Measurements from ENCODE around the gene FAM136A. TPM values are rescaled to one million over a fixed set of nuclear protein-coding genes. Genes with fewer than 3 reads are reported as not detected.

The FAM136A gene
- total RNA-seq, 1 donor from 2014 or later = 33.9 TPM

DNA sequence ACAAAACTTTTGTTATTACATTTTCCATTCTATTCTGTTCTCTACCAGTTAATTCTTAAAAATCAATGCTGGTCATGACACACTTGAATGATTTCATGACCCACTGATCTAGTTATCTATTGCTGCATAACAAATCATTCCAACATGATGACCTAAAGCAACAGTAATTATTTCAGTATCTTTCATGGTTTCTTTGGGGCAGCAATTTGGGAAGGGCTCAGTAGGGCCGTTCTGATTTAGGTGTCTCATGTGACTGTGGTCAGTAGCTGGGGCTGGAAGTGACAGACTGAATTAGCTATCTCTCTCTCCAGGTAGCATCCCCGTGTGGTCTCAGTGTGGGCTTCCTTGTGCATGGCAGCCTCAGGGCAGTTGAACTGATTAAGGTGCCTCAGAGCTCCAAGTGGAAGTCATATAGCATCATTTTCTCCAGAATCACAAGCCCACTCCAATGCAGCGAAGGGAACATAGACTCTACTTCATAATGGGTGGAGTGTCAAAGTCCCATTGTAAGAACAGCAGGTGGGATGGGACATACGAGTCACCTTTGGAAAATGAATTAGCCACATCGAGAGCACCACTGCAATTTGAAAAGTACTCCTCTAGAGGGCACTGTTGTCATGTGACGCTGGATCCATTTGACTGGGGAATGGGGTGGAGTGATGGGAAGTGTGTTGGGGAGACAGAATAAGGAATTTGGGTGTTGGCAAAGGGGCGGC, 39.1 kb upstream of the FAM136A start:
- no peak overlapping the region for H3K27ac Mint-ChIP-seq (ENCODE audit: unreplicated experiment)
- no peak overlapping the region for H3K4me3 Mint-ChIP-seq (ENCODE audit: unreplicated experiment)
- TF ChIP-seq CTCF (IDR thresholded peaks at IDR 0.05) = peak; percentile 61
- no peaks in the 10 kb centered on the region for H3K9me3 Mint-ChIP-seq (ENCODE audit: unreplicated experiment)
- H3K36me3 Mint-ChIP-seq (ENCODE audit: unreplicated experiment) = no peaks in the 10 kb centered on the region
- H3K27me3 Mint-ChIP-seq (ENCODE audit: unreplicated experiment) = peaks cover 38% of the 10 kb centered on the region
- no peak for DNase-seq (ENCODE audit: extremely low spot score, unreplicated experiment)
- no peaks in the 10 kb centered on the region for H3K4me1 Mint-ChIP-seq (ENCODE audit: unreplicated experiment)

- DNase-seq (ENCODE audit: extremely low spot score, unreplicated experiment) = no peak
- Mint-ChIP-seq H3K9me3 (ENCODE audit: unreplicated experiment) (no peaks in the 10 kb centered on the region), H3K27me3 (ENCODE audit: unreplicated experiment) (peaks cover 35% of the 10 kb centered on the region), H3K4me3 (ENCODE audit: unreplicated experiment) (no peak overlapping the region), H3K4me1 (ENCODE audit: unreplicated experiment) (no peaks in the 10 kb centered on the region), H3K27ac (ENCODE audit: unreplicated experiment) (no peak overlapping the region), H3K36me3 (ENCODE audit: unreplicated experiment) (no peaks in the 10 kb centered on the region)
- no peak for TF ChIP-seq CTCF (IDR thresholded peaks at IDR 0.05)
Measured at GRCh38 chr2:70340075-70340474, 38.2 kb upstream of the FAM136A start.

- no peak for TF ChIP-seq CTCF (IDR thresholded peaks at IDR 0.05)
- H3K27ac Mint-ChIP-seq (ENCODE audit: unreplicated experiment) = no peak overlapping the region
- no peak for DNase-seq (ENCODE audit: extremely low spot score, unreplicated experiment)
- H3K36me3 Mint-ChIP-seq (ENCODE audit: unreplicated experiment) = no peaks in the 10 kb centered on the region
- no peaks in the 10 kb centered on the region for H3K9me3 Mint-ChIP-seq (ENCODE audit: unreplicated experiment)
- no peak overlapping the region for H3K4me3 Mint-ChIP-seq (ENCODE audit: unreplicated experiment)
- H3K27me3 Mint-ChIP-seq (ENCODE audit: unreplicated experiment) = peaks cover 23% of the 10 kb centered on the region
- no peaks in the 10 kb centered on the region for H3K4me1 Mint-ChIP-seq (ENCODE audit: unreplicated experiment)
Measured at GRCh38 chr2:70336552-70336951, 34.7 kb upstream of the FAM136A start.

GRCh38 chr2:70331012-70331411, 29.1 kb upstream of the FAM136A start:
- DNase-seq (ENCODE audit: extremely low spot score, unreplicated experiment) = no peak
- H3K36me3 Mint-ChIP-seq (ENCODE audit: unreplicated experiment) = no peaks in the 10 kb centered on the region
- H3K27ac Mint-ChIP-seq (ENCODE audit: unreplicated experiment) = no peak overlapping the region
- no peak for TF ChIP-seq CTCF (IDR thresholded peaks at IDR 0.05)
- H3K27me3 Mint-ChIP-seq (ENCODE audit: unreplicated experiment) = peaks cover 31% of the 10 kb centered on the region
- no peaks in the 10 kb centered on the region for H3K4me1 Mint-ChIP-seq (ENCODE audit: unreplicated experiment)
- H3K4me3 Mint-ChIP-seq (ENCODE audit: unreplicated experiment) = no peak overlapping the region
- no peaks in the 10 kb centered on the region for H3K9me3 Mint-ChIP-seq (ENCODE audit: unreplicated experiment)

DNA sequence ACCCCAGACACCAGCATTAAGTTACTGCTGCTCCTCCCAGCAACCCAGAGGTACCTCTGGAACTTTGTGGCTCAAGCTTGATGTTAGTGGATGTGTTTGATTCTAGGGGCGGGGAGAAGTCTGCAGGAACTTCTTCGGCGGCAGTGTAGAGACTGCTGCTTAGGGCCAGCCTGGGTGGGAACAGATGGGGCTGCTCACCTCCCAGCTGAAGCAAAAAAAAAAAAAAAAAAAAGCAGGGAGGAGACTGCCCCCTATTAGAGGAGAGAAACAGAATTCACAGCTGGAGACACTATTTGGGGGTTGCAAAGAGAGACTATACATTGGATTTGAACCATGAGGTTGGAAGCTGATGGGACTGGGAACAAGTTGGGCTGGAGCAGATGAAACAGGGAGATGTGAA, 28.6 kb upstream of the FAM136A start:
- Mint-ChIP-seq H3K4me3 (ENCODE audit: unreplicated experiment) (no peak overlapping the region), H3K27ac (ENCODE audit: unreplicated experiment) (no peak overlapping the region), H3K9me3 (ENCODE audit: unreplicated experiment) (no peaks in the 10 kb centered on the region), H3K4me1 (ENCODE audit: unreplicated experiment) (no peaks in the 10 kb centered on the region), H3K27me3 (ENCODE audit: unreplicated experiment) (peaks cover 31% of the 10 kb centered on the region), H3K36me3 (ENCODE audit: unreplicated experiment) (no peaks in the 10 kb centered on the region)
- no peak for DNase-seq (ENCODE audit: extremely low spot score, unreplicated experiment)
- TF ChIP-seq CTCF (IDR thresholded peaks at IDR 0.05) = no peak

Measured in osteocyte (in vitro differentiated cells).